SK-N-SH treated with all-trans-retinoic acid at 6 μM for 48 hours (cell line): ENCODE data around the gene SAXO1.

Source experiments
- ARNTL ChIP-seq: fragments of 450-650 bp; formaldehyde crosslinking; IDR thresholded peaks from 2 replicates; pipeline ENCODE4 v1.5.0; 2020; ENCODE audit warnings: low read depth, mild to moderate bottlenecking, moderate library complexity, borderline replicate concordance
- BACH2 ChIP-seq: fragments of 250-450 bp; sonication (Bioruptor Pico); IDR thresholded peaks from 2 replicates; pipeline ENCODE4 v1.9.0; 2021; ENCODE audit warnings: mild to moderate bottlenecking, borderline replicate concordance
- ESRRG ChIP-seq: fragments of 250-450 bp; sonication (Bioruptor Pico); IDR thresholded peaks from 2 replicates; pipeline ENCODE4 v1.6.1; 2021; ENCODE audit warnings: mild to moderate bottlenecking
- PPARA ChIP-seq: fragments of 250-450 bp; sonication (Bioruptor Pico); IDR thresholded peaks from 2 replicates; pipeline ENCODE4 v1.5.0; 2020; ENCODE audit warnings: mild to moderate bottlenecking, borderline replicate concordance
- TCF4 ChIP-seq: fragments of 250-450 bp; sonication (Bioruptor Pico); IDR thresholded peaks from 2 replicates; pipeline ENCODE4 v1.8.0; 2021; ENCODE audit warnings: mild to moderate bottlenecking, moderate library complexity, borderline replicate concordance
- ZC3H10 ChIP-seq: fragments of 250-450 bp; sonication (Bioruptor Pico); IDR thresholded peaks from 2 replicates; pipeline ENCODE4 v1.5.1; 2021; ENCODE audit warnings: mild to moderate bottlenecking, moderate library complexity
- ZFP3 ChIP-seq: fragments of 250-450 bp; sonication (Bioruptor Pico); IDR thresholded peaks from 2 replicates; pipeline ENCODE4 v1.5.0; 2020; ENCODE audit warnings: mild to moderate bottlenecking, moderate library complexity
- ZFP30 ChIP-seq: fragments of 450-650 bp; formaldehyde crosslinking; IDR thresholded peaks from 2 replicates; pipeline ENCODE4 v1.5.0; 2022; ENCODE audit warnings: mild to moderate bottlenecking, moderate library complexity
- ZNF70 ChIP-seq: fragments of 450-650 bp; formaldehyde crosslinking; IDR thresholded peaks from 2 replicates; pipeline ENCODE4 v1.5.0; 2020; ENCODE audit warnings: mild to moderate bottlenecking, moderate library complexity
- ZNF8 ChIP-seq: fragments of 450-650 bp; formaldehyde crosslinking; IDR thresholded peaks from 2 replicates; pipeline ENCODE4 v1.5.0; 2020; ENCODE audit warnings: mild to moderate bottlenecking, moderate library complexity
- TF ChIP-seq, protein P1 (sequence below): fragments of 250-450 bp; sonication (Bioruptor Pico); IDR thresholded peaks from 2 replicates; pipeline ENCODE4 v1.8.0; 2020; ENCODE audit warnings: mild to moderate bottlenecking, moderate library complexity, borderline replicate concordance
- TF ChIP-seq, protein P2 (sequence below): fragments of 250-450 bp; sonication (Bioruptor Pico); IDR thresholded peaks from 2 replicates; pipeline ENCODE4 v1.5.1; 2020; ENCODE audit warnings: low read depth, mild to moderate bottlenecking, moderate library complexity
- TF ChIP-seq, protein P3 (sequence below): fragments of 250-450 bp; sonication (Bioruptor Pico); IDR thresholded peaks from 2 replicates; pipeline ENCODE4 v1.8.0; 2021; ENCODE audit warnings: low read depth, mild to moderate bottlenecking, moderate library complexity, borderline replicate concordance
- TF ChIP-seq, protein P4 (sequence below): fragments of 250-450 bp; sonication (Bioruptor Pico); IDR thresholded peaks from 2 replicates; pipeline ENCODE4 v1.5.1; 2021; ENCODE audit warnings: mild to moderate bottlenecking, moderate library complexity

DNA sequence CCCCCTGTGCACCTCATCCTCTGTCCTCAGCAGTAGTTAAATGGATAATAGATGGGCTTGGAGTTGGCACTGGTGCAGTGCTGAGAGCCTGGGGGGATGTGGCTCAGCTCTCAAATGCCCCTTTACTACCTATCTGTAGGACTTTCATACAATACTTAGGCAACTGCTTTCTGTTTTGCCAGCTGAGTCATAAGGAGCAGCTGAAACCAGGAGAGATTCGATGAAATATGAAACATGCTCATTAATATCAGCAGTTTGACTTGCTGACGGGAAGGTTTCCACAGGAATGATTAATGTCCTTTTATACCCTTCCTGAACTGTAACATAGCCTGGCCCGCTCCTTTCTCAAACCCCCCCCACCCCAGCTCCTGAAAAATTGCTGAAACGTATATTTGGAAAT is 142.6 kb downstream of the SAXO1 start:
- TF ChIP-seq ZFP30 (CRISPR knock-in tag), result no peak
- TF ChIP-seq ZNF70 (CRISPR knock-in tag), result no peak
- TF ChIP-seq ESRRG (CRISPR knock-in tag), result no peak
- no peak for TF ChIP-seq PPARA (CRISPR knock-in tag)
- TF ChIP-seq, protein P1, sequence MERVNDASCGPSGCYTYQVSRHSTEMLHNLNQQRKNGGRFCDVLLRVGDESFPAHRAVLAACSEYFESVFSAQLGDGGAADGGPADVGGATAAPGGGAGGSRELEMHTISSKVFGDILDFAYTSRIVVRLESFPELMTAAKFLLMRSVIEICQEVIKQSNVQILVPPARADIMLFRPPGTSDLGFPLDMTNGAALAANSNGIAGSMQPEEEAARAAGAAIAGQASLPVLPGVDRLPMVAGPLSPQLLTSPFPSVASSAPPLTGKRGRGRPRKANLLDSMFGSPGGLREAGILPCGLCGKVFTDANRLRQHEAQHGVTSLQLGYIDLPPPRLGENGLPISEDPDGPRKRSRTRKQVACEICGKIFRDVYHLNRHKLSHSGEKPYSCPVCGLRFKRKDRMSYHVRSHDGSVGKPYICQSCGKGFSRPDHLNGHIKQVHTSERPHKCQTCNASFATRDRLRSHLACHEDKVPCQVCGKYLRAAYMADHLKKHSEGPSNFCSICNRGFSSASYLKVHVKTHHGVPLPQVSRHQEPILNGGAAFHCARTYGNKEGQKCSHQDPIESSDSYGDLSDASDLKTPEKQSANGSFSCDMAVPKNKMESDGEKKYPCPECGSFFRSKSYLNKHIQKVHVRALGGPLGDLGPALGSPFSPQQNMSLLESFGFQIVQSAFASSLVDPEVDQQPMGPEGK (CRISPR knock-in tag), result no peak
- TF ChIP-seq ZFP3 (CRISPR knock-in tag), result no peak
- TF ChIP-seq, protein P2, sequence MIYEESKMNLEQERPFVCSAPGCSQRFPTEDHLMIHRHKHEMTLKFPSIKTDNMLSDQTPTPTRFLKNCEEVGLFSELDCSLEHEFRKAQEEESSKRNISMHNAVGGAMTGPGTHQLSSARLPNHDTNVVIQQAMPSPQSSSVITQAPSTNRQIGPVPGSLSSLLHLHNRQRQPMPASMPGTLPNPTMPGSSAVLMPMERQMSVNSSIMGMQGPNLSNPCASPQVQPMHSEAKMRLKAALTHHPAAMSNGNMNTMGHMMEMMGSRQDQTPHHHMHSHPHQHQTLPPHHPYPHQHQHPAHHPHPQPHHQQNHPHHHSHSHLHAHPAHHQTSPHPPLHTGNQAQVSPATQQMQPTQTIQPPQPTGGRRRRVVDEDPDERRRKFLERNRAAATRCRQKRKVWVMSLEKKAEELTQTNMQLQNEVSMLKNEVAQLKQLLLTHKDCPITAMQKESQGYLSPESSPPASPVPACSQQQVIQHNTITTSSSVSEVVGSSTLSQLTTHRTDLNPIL (CRISPR knock-in tag), result no peak
- TF ChIP-seq, protein P3, sequence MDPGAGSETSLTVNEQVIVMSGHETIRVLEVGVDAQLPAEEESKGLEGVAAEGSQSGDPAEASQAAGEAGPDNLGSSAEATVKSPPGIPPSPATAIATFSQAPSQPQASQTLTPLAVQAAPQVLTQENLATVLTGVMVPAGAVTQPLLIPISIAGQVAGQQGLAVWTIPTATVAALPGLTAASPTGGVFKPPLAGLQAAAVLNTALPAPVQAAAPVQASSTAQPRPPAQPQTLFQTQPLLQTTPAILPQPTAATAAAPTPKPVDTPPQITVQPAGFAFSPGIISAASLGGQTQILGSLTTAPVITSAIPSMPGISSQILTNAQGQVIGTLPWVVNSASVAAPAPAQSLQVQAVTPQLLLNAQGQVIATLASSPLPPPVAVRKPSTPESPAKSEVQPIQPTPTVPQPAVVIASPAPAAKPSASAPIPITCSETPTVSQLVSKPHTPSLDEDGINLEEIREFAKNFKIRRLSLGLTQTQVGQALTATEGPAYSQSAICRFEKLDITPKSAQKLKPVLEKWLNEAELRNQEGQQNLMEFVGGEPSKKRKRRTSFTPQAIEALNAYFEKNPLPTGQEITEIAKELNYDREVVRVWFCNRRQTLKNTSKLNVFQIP (CRISPR knock-in tag), result no peak
- TF ChIP-seq ZNF8 (CRISPR knock-in tag), result no peak
- TF ChIP-seq TCF4, result no peak
- TF ChIP-seq ARNTL (CRISPR knock-in tag), result no peak
- TF ChIP-seq BACH2 (CRISPR knock-in tag), result no peak
- TF ChIP-seq, protein P4, sequence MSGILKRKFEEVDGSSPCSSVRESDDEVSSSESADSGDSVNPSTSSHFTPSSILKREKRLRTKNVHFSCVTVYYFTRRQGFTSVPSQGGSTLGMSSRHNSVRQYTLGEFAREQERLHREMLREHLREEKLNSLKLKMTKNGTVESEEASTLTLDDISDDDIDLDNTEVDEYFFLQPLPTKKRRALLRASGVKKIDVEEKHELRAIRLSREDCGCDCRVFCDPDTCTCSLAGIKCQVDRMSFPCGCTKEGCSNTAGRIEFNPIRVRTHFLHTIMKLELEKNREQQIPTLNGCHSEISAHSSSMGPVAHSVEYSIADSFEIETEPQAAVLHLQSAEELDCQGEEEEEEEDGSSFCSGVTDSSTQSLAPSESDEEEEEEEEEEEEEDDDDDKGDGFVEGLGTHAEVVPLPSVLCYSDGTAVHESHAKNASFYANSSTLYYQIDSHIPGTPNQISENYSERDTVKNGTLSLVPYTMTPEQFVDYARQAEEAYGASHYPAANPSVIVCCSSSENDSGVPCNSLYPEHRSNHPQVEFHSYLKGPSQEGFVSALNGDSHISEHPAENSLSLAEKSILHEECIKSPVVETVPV (CRISPR knock-in tag), result no peak
- TF ChIP-seq ZC3H10 (CRISPR knock-in tag), result no peak
